HUES48 (cell line): ENCODE data around the gene CEP120.

Source experiments
- H3K27ac ChIP-seq: one replicate; pipeline ENCODE4 v1.7.0; 2013; ENCODE audit warnings: low read depth, low read length, inconsistent platforms
- H3K27me3 ChIP-seq: 2 replicates; pipeline ENCODE4 v1.6.1; 2013; ENCODE audit warnings: mild to moderate bottlenecking, low read length; ENCODE audit not compliant: control insufficient read depth, insufficient read depth
- H3K36me3 ChIP-seq: 2 replicates; pipeline ENCODE4 v1.6.1; 2013; ENCODE audit warnings: low read length; ENCODE audit not compliant: control insufficient read depth, insufficient read depth
- H3K4me1 ChIP-seq: 2 replicates; pipeline ENCODE4 v1.6.1; 2013; ENCODE audit warnings: mild to moderate bottlenecking, low read length; ENCODE audit not compliant: control insufficient read depth, insufficient read depth
- H3K4me3 ChIP-seq: 2 replicates; pipeline ENCODE4 v1.5.1; 2013; ENCODE audit warnings: mild to moderate bottlenecking, low read depth, low read length
- H3K9ac ChIP-seq: 2 replicates; pipeline ENCODE4 v1.6.1; 2013; ENCODE audit warnings: mild to moderate bottlenecking, low read depth, low read length, moderate library complexity
- H3K9me3 ChIP-seq: 2 replicates; pipeline ENCODE4 v1.6.1; 2013; ENCODE audit warnings: low read length; ENCODE audit not compliant: control insufficient read depth, insufficient read depth

Gene CEP120

GRCh38 chr5:123299136-123299535 is 124.1 kb downstream of the CEP120 start:
- no peaks in the 10 kb centered on the region for H3K9me3 ChIP-seq
- no peak overlapping the region for H3K9ac ChIP-seq
- no peaks in the 10 kb centered on the region for H3K27me3 ChIP-seq
- no peaks in the 10 kb centered on the region for H3K36me3 ChIP-seq
- peaks cover 31% of the 10 kb centered on the region for H3K4me1 ChIP-seq
- H3K27ac ChIP-seq: no peak overlapping the region
- no peak overlapping the region for H3K4me3 ChIP-seq

GRCh38 chr5:123298335-123299030 is 124.7 kb downstream of the CEP120 start:
- Histone ChIP-seq H3K4me1 (peaks cover 31% of the 10 kb centered on the region), H3K36me3 (no peaks in the 10 kb centered on the region), H3K9me3 (no peaks in the 10 kb centered on the region), H3K4me3 (no peak overlapping the region), H3K9ac (no peak overlapping the region), H3K27me3 (no peaks in the 10 kb centered on the region), H3K27ac (no peak overlapping the region)

- Histone ChIP-seq H3K9me3 (no peaks in the 10 kb centered on the region), H3K27ac (no peak overlapping the region), H3K4me1 (peaks cover 31% of the 10 kb centered on the region), H3K4me3 (no peak overlapping the region), H3K9ac (no peak overlapping the region), H3K36me3 (no peaks in the 10 kb centered on the region), H3K27me3 (no peaks in the 10 kb centered on the region)
Observed at GRCh38 chr5:123297866-123298265, 125.3 kb downstream of the CEP120 start.

GRCh38 chr5:123297198-123297831 is 125.9 kb downstream of the CEP120 start:
- Histone ChIP-seq H3K9me3 (no peaks in the 10 kb centered on the region), H3K4me1 (peaks cover 31% of the 10 kb centered on the region), H3K4me3 (no peak overlapping the region), H3K27me3 (no peaks in the 10 kb centered on the region), H3K36me3 (no peaks in the 10 kb centered on the region), H3K9ac (no peak overlapping the region), H3K27ac (no peak overlapping the region)
